ENCODE results near the gene IQCM. TPM values are rescaled to one million over a fixed set of nuclear protein-coding genes. Genes with fewer than 3 reads are reported as not detected.

Gene IQCM
- polyA plus RNA-seq, 1 of the 3 experiments (the other 2 are of a cell fraction), result not detected

- Histone ChIP-seq H3K9me3 (no peaks in the 10 kb centered on the region), H3F3A (replicated peaks; ENCODE audit: insufficient read depth) (no peaks in the 10 kb centered on the region), H3K4me3 (ENCODE audit: low read depth in 2 of 2, low read length in 1 of 2) (no peak overlapping the region), H3K27me3 (ENCODE audit: insufficient read depth) (no peaks in the 10 kb centered on the region; the same call in 1 of the 2 replicates), H4K20me1 (ENCODE audit: insufficient read depth) (no peaks in the 10 kb centered on the region), H3K27ac (ENCODE audit: low read depth in 2 of 2, low read length in 1 of 2) (no peak overlapping the region), H3K79me2 (ENCODE audit: insufficient read depth) (no peaks in the 10 kb centered on the region), H3K9me2 (no peaks in the 10 kb centered on the region), H2AFZ (ENCODE audit: low read depth) (no peak overlapping the region), H3K9ac (no peak overlapping the region), H3K36me3 (replicated peaks in 1 of 2; ENCODE audit: control insufficient read depth in 1 of 2, insufficient read depth in 2 of 2, low read length in 1 of 2) (no peaks in the 10 kb centered on the region), H3K4me2 (no peak overlapping the region), H3K4me1 (ENCODE audit: control insufficient read depth in 1 of 2, insufficient read depth in 2 of 2, low read depth in 1 of 2, low read length in 1 of 2) (no peaks in the 10 kb centered on the region)
- DNase-seq, result no peak
- CTCF ChIA-PET, result no interaction called here
- no peak for TF ChIP-seq YY1 (IDR thresholded peaks at IDR 0.05; ENCODE audit: low read depth)
- TF ChIP-seq EP300 (IDR thresholded peaks at IDR 0.05; ENCODE audit: borderline replicate concordance in 1 of 2, low read depth in 1 of 2, low read length in 1 of 2), result no peak
- TF ChIP-seq, protein P1, sequence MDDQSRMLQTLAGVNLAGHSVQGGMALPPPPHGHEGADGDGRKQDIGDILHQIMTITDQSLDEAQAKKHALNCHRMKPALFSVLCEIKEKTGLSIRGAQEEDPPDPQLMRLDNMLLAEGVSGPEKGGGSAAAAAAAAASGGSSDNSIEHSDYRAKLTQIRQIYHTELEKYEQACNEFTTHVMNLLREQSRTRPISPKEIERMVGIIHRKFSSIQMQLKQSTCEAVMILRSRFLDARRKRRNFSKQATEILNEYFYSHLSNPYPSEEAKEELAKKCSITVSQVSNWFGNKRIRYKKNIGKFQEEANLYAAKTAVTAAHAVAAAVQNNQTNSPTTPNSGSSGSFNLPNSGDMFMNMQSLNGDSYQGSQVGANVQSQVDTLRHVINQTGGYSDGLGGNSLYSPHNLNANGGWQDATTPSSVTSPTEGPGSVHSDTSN (IDR thresholded peaks at IDR 0.05), result no peak
- no peak for TF ChIP-seq TCF12 (IDR thresholded peaks at IDR 0.05)
- TF ChIP-seq RFX5 (IDR thresholded peaks at IDR 0.05; ENCODE audit: low read length), result no peak
- TF ChIP-seq MXI1 (IDR thresholded peaks at IDR 0.05; ENCODE audit: low read depth, low read length), result no peak
- TF ChIP-seq NFIC (IDR thresholded peaks at IDR 0.05; ENCODE audit: borderline replicate concordance), result no peak
- TF ChIP-seq USF1 (IDR thresholded peaks at IDR 0.05; ENCODE audit: borderline replicate concordance, low read depth), result no peak
- TF ChIP-seq, protein P2, sequence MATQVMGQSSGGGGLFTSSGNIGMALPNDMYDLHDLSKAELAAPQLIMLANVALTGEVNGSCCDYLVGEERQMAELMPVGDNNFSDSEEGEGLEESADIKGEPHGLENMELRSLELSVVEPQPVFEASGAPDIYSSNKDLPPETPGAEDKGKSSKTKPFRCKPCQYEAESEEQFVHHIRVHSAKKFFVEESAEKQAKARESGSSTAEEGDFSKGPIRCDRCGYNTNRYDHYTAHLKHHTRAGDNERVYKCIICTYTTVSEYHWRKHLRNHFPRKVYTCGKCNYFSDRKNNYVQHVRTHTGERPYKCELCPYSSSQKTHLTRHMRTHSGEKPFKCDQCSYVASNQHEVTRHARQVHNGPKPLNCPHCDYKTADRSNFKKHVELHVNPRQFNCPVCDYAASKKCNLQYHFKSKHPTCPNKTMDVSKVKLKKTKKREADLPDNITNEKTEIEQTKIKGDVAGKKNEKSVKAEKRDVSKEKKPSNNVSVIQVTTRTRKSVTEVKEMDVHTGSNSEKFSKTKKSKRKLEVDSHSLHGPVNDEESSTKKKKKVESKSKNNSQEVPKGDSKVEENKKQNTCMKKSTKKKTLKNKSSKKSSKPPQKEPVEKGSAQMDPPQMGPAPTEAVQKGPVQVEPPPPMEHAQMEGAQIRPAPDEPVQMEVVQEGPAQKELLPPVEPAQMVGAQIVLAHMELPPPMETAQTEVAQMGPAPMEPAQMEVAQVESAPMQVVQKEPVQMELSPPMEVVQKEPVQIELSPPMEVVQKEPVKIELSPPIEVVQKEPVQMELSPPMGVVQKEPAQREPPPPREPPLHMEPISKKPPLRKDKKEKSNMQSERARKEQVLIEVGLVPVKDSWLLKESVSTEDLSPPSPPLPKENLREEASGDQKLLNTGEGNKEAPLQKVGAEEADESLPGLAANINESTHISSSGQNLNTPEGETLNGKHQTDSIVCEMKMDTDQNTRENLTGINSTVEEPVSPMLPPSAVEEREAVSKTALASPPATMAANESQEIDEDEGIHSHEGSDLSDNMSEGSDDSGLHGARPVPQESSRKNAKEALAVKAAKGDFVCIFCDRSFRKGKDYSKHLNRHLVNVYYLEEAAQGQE (IDR thresholded peaks at IDR 0.05; ENCODE audit: low read depth, low read length), result no peak
- no peak for TF ChIP-seq GATA2 (CRISPR knock-in tag; IDR thresholded peaks at IDR 0.05)
- no peak for TF ChIP-seq MEF2A (IDR thresholded peaks at IDR 0.05; ENCODE audit: borderline replicate concordance, low read depth)
- TF ChIP-seq SMC3 (IDR thresholded peaks at IDR 0.05; ENCODE audit: low read depth, low read length), result no peak
- no peak for TF ChIP-seq USF2 (IDR thresholded peaks at IDR 0.05; ENCODE audit: borderline replicate concordance, low read depth, low read length)
- TF ChIP-seq, protein P3, sequence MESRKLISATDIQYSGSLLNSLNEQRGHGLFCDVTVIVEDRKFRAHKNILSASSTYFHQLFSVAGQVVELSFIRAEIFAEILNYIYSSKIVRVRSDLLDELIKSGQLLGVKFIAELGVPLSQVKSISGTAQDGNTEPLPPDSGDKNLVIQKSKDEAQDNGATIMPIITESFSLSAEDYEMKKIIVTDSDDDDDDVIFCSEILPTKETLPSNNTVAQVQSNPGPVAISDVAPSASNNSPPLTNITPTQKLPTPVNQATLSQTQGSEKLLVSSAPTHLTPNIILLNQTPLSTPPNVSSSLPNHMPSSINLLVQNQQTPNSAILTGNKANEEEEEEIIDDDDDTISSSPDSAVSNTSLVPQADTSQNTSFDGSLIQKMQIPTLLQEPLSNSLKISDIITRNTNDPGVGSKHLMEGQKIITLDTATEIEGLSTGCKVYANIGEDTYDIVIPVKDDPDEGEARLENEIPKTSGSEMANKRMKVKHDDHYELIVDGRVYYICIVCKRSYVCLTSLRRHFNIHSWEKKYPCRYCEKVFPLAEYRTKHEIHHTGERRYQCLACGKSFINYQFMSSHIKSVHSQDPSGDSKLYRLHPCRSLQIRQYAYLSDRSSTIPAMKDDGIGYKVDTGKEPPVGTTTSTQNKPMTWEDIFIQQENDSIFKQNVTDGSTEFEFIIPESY (IDR thresholded peaks at IDR 0.05; ENCODE audit: borderline replicate concordance, low read depth), result no peak
- TF ChIP-seq RCOR1 (IDR thresholded peaks at IDR 0.05; ENCODE audit: low read length), result no peak
- TF ChIP-seq TAF1 (IDR thresholded peaks at IDR 0.05; ENCODE audit: borderline replicate concordance, low read depth, low read length), result no peak
- no peak for TF ChIP-seq FOXJ3 (CRISPR knock-in tag; IDR thresholded peaks at IDR 0.05)
- TF ChIP-seq, protein P4, sequence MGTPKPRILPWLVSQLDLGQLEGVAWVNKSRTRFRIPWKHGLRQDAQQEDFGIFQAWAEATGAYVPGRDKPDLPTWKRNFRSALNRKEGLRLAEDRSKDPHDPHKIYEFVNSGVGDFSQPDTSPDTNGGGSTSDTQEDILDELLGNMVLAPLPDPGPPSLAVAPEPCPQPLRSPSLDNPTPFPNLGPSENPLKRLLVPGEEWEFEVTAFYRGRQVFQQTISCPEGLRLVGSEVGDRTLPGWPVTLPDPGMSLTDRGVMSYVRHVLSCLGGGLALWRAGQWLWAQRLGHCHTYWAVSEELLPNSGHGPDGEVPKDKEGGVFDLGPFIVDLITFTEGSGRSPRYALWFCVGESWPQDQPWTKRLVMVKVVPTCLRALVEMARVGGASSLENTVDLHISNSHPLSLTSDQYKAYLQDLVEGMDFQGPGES (IDR thresholded peaks at IDR 0.05; ENCODE audit: low read depth, low read length), result no peak
- POLR2A ChIA-PET, result no interaction called here
- WGBS (ENCODE audit: low lambda C conversion rate), result 6% methylated on average over 1 of the region's 1 CpG
Observed at GRCh38 chr4:149728444-149728843, 87.2 kb downstream of the IQCM start.

Measured in SK-N-SH (cell line).